Osteocyte (in vitro differentiated cells): ENCODE measurements around the gene RASSF7. TPM values are rescaled to one million over a fixed set of nuclear protein-coding genes. Genes with fewer than 3 reads are reported as not detected.
A peak's percentile ranks its signal among the peaks of the same experiment; 100 is the strongest.
"Not testable (repeated sequence)": the region's sequence is repeated elsewhere in the genome, so short reads cannot be mapped to it uniquely, and the experiment has no call there.

ENCODE experiments used
- DNase-seq: peaks from one replicate; pipeline ENCODE4 v3.0.0; 2021; ENCODE audit warnings: mixed read lengths; ENCODE audit not compliant: unreplicated experiment; ENCODE audit errors: extremely low spot score
- H3K27ac Mint-ChIP-seq: one replicate; pipeline ENCODE4 v1.8.0; 2021; ENCODE audit warnings: mild to moderate bottlenecking, mixed read lengths; ENCODE audit not compliant: unreplicated experiment
- H3K27me3 Mint-ChIP-seq: one replicate; pipeline ENCODE4 v1.8.0; 2021; ENCODE audit warnings: mixed read lengths; ENCODE audit not compliant: unreplicated experiment
- H3K36me3 Mint-ChIP-seq: one replicate; pipeline ENCODE4 v1.8.0; 2021; ENCODE audit warnings: mixed read lengths; ENCODE audit not compliant: unreplicated experiment
- H3K4me1 Mint-ChIP-seq: one replicate; pipeline ENCODE4 v1.8.0; 2021; ENCODE audit warnings: mixed read lengths; ENCODE audit not compliant: unreplicated experiment
- H3K4me3 Mint-ChIP-seq: one replicate; pipeline ENCODE4 v1.8.0; 2021; ENCODE audit warnings: mild to moderate bottlenecking, moderate library complexity, mixed read lengths; ENCODE audit not compliant: unreplicated experiment
- H3K9me3 Mint-ChIP-seq: one replicate; pipeline ENCODE4 v1.8.0; 2021; ENCODE audit warnings: mixed read lengths; ENCODE audit not compliant: unreplicated experiment
- CTCF ChIP-seq: fragments of 200-600 bp; sonication (generic); IDR thresholded peaks from 2 replicates; pipeline ENCODE4 v1.5.0; 2021; ENCODE audit warnings: antibody characterized with exemption, mild to moderate bottlenecking, moderate library complexity
- long read RNA-seq: library from polyadenylated mRNA; unstranded; transcript quantifications from one replicate; pipeline ENCODE4 v2.0.0, GENCODE V29; 2021
- total RNA-seq: library from RNA; stranded (reverse); gene quantifications from 2 replicates; pipeline ENCODE4 v1.2.1, GENCODE V29; 2021

RASSF7 gene
- total RNA-seq = 8.0 and 9.3 TPM in 2 replicates
- long read RNA-seq, partial matches to known transcripts = 0 of 4 reads
- long read RNA-seq, other reads (novel, unspliced or antisense) = 1 of 4 reads

- no peaks in the 10 kb centered on the region for H3K9me3 Mint-ChIP-seq
- peaks cover 13% of the 10 kb centered on the region for H3K4me1 Mint-ChIP-seq
- H3K36me3 Mint-ChIP-seq = peaks cover 1% of the 10 kb centered on the region
- H3K27me3 Mint-ChIP-seq = peaks cover 12% of the 10 kb centered on the region
- no peak for TF ChIP-seq CTCF
- H3K4me3 Mint-ChIP-seq = peak within 1 kb of the TSS; percentile 78
- DNase-seq = peak; percentile 97
- H3K27ac Mint-ChIP-seq = no peak within 1 kb of the TSS
These were observed at the start of gene RASSF7, which contains the start of gene LMNTD2 for GRCh38 chr11:560305-561147. TSS of gene RASSF7 (plus strand) at chr11:560970. CDS start at chr11:561769, 799 bp downstream. TSS of gene LMNTD2 (minus strand) at chr11:560738. CDS start at chr11:560716, 22 bp downstream.

- peaks cover 4% of the 10 kb centered on the region for H3K4me1 Mint-ChIP-seq
- no peak for TF ChIP-seq CTCF
- H3K27me3 Mint-ChIP-seq = no peaks in the 10 kb centered on the region
- H3K36me3 Mint-ChIP-seq = peaks cover 27% of the 10 kb centered on the region
- H3K4me3 Mint-ChIP-seq = no peak overlapping the region
- H3K9me3 Mint-ChIP-seq = no peaks in the 10 kb centered on the region
- DNase-seq = no peak
- H3K27ac Mint-ChIP-seq = no peak overlapping the region
These were observed 47.8 kb upstream of the RASSF7 start for GRCh38 chr11:512761-513595.

- no peak overlapping the region for H3K27ac Mint-ChIP-seq
- TF ChIP-seq CTCF = no peak
- no peaks in the 10 kb centered on the region for H3K9me3 Mint-ChIP-seq
- H3K27me3 Mint-ChIP-seq = no peaks in the 10 kb centered on the region
- H3K4me3 Mint-ChIP-seq = no peak overlapping the region
- DNase-seq = no peak
- H3K36me3 Mint-ChIP-seq = peaks cover 27% of the 10 kb centered on the region
- peaks cover 2% of the 10 kb centered on the region for H3K4me1 Mint-ChIP-seq
These were observed 46.2 kb upstream of the RASSF7 start for GRCh38 chr11:514606-515005.

GRCh38 chr11:515131-515530 lies 45.6 kb upstream of the RASSF7 start:
- Mint-ChIP-seq H3K36me3 (peaks cover 21% of the 10 kb centered on the region), H3K9me3 (no peaks in the 10 kb centered on the region), H3K27ac (no peak overlapping the region), H3K27me3 (no peaks in the 10 kb centered on the region), H3K4me1 (peaks cover 2% of the 10 kb centered on the region), H3K4me3 (no peak overlapping the region)
- no peak for TF ChIP-seq CTCF
- no peak for DNase-seq

GRCh38 chr11:516400-516799 lies 44.4 kb upstream of the RASSF7 start:
- TF ChIP-seq CTCF = no peak
- Mint-ChIP-seq H3K36me3 (peaks cover 21% of the 10 kb centered on the region), H3K27me3 (no peaks in the 10 kb centered on the region), H3K4me1 (peaks cover 2% of the 10 kb centered on the region), H3K27ac (no peak overlapping the region), H3K4me3 (no peak overlapping the region), H3K9me3 (no peaks in the 10 kb centered on the region)
- no peak for DNase-seq

- H3K27me3 Mint-ChIP-seq, H3K27ac Mint-ChIP-seq, H3K4me3 Mint-ChIP-seq, H3K9me3 Mint-ChIP-seq, H3K4me1 Mint-ChIP-seq: not testable (repeated sequence)
- peak; percentile 83 for DNase-seq
- peaks cover 19% of the 10 kb centered on the region for H3K36me3 Mint-ChIP-seq
These were observed 43.7 kb upstream of the RASSF7 start for GRCh38 chr11:516918-517685.
